Memory B cell (primary cell): ENCODE results near the gene MAPK11.
A peak's percentile ranks its signal among the peaks of the same experiment; 100 is the strongest.

Experiments used
- ATAC-seq: fragments of 150-1000 bp; cut with Tn5 transposase; 2 replicates; pipeline ENCODE4 v1.10.0; 2021; ENCODE audit warnings: low read depth, mild to moderate bottlenecking, moderate library complexity
- DNase-seq, 2 donors: peaks; one replicate each; pipeline ENCODE4 v3.0.0; 2022; ENCODE audit warnings: low spot score in 2 of 2
- H3K27ac Mint-ChIP-seq: one replicate; pipeline ENCODE4 v1.8.0; 2022; ENCODE audit warnings: mild to moderate bottlenecking, moderate library complexity, mixed read lengths
- H3K27me3 Mint-ChIP-seq: one replicate; pipeline ENCODE4 v1.8.0; 2022; ENCODE audit warnings: mixed read lengths
- H3K36me3 Mint-ChIP-seq: one replicate; pipeline ENCODE4 v1.8.0; 2022; ENCODE audit warnings: mild to moderate bottlenecking, mixed read lengths
- H3K4me1 Mint-ChIP-seq: one replicate; pipeline ENCODE4 v1.8.0; 2022; ENCODE audit warnings: mixed read lengths
- H3K4me3 Mint-ChIP-seq: one replicate; pipeline ENCODE4 v1.8.0; 2022; ENCODE audit warnings: mild to moderate bottlenecking, moderate library complexity, mixed read lengths
- H3K9me3 Mint-ChIP-seq: one replicate; pipeline ENCODE4 v1.8.0; 2022; ENCODE audit warnings: mixed read lengths

MAPK11 gene

DNA sequence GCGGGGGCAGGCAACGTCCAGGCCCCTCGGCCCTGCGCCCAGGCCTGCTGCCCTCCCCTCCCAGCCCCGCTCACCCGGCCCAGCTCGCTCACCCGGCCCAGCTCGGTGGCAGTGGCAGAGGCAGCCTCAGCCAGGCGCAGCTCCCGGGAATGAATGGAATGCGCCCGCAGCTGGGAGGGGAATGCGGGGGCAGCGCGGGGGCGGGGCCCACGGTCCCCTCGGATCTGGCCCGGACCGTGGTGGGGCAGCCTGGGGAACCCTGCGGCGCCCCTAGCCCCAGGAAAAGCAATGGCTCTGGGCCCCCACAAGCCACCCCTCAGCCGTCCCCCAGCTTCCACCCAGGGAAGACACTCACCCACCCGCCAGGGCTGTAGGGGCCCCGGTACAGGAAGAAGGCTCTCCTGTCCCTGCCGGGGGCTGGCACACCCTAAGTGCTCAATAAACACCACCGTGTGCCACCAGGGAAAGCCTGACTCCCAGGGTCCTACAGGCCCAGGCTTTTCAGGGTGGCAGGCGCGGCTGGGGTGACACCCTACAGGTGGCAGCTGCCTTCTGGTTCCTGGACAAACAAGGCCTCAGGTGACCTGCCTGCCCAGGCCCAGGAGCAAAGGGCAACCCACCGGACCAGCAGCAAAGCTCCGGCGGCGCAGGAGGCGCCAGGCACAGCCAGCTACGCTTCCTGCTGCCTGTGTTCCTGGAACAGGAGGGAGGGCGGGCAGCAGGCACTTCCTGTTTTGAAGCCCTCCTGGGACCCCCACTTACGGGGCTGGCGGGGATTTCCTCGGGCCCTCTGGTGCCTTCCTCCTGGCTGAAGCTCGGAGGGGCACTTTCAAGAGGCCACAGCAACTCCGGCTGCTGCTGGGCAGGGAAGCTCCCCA lies 23.5 kb upstream of the MAPK11 start:
- Mint-ChIP-seq H3K27ac (no peak overlapping the region), H3K4me3 (no peak overlapping the region), H3K27me3 (peaks cover 12% of the 10 kb centered on the region), H3K9me3 (no peaks in the 10 kb centered on the region), H3K36me3 (no peaks in the 10 kb centered on the region), H3K4me1 (peaks cover 24% of the 10 kb centered on the region)
- ATAC-seq (peak; percentile 30), DNase-seq (no peak)

DNA sequence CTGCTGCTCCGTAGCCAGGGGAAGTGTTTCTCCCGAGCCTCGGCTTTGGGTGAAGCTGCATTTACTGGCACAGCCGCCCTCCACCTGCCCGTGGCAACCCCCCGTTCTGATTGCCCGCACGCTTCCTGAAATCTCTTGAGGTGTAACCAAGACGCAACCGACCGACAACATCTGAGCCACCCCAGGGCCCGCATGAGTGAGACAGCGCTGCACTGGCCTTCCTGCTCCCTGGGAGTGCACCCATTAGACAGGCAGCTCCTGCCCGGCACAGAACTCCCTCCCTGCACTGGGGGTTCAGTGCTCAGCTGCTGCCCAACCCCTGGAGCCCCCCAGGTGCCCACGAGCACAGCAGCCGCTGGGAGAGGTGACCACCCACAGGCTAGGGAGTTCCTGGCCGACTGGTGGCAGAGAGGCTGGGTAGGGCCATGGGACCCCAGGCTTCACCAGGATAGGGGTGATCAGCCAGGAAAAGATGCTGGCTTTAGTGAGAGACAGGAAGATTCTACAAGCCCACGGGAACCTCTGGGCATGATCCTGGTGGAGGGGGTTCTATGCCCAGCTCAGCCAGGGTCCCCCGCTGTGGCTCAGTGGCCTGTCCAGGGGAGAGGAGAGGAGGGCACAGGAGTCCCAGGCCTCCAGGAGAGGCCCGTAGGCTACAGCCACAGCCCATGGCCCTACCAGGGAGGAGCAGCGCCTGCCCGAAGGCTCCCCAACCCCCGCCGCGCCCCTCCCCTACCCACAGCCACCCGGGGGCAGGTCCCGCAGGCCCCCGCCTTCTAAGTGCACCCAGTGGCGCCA lies 22.7 kb upstream of the MAPK11 start:
- Mint-ChIP-seq H3K4me3 (peak overlapping the region; percentile 59), H3K36me3 (no peaks in the 10 kb centered on the region), H3K4me1 (peaks cover 24% of the 10 kb centered on the region), H3K27ac (peak overlapping the region; percentile 35), H3K27me3 (peaks cover 12% of the 10 kb centered on the region), H3K9me3 (no peaks in the 10 kb centered on the region)
- ATAC-seq (peak; percentile 88), DNase-seq (peak in 1 of 2 donors; percentile 64)

DNA sequence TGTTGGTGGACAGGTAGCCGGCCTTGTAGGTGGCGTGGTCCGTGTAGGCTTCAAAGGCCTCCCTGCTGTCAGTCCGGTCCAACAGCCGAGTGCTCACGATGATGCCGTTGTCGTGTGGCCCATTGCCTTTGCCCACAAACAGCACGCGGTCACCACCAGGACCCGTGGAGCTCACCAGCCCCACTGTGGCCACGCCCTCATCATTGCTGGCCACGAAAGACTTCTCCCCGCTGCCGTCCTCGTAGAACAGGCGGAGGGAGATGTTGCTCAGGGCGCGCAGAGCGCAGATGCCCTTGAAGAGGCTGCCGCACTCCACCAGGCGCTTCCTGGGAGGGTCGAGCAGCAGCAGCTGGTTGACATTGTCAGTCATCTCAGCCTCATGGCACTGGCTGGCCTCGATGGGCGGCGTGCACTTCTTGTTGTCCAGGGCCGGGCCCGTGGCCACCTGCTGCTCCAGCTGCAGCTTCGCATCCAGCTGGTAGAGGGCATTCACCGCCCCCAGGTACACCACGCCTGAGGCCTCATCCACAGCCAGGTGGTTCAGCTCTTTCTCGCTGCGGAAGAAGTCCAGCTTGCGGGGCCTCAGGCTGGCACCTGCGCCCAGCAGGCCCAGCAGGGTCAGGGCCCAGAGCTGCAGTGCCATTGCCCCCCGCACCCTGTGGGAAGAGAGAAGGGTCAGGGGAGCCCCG lies 19.9 kb upstream of the MAPK11 start:
- Mint-ChIP-seq H3K9me3 (no peaks in the 10 kb centered on the region), H3K27me3 (peaks cover 9% of the 10 kb centered on the region), H3K4me3 (no peak overlapping the region), H3K4me1 (peaks cover 19% of the 10 kb centered on the region), H3K27ac (no peak overlapping the region), H3K36me3 (no peaks in the 10 kb centered on the region)
- DNase-seq (no peak), ATAC-seq (no peak)

DNA sequence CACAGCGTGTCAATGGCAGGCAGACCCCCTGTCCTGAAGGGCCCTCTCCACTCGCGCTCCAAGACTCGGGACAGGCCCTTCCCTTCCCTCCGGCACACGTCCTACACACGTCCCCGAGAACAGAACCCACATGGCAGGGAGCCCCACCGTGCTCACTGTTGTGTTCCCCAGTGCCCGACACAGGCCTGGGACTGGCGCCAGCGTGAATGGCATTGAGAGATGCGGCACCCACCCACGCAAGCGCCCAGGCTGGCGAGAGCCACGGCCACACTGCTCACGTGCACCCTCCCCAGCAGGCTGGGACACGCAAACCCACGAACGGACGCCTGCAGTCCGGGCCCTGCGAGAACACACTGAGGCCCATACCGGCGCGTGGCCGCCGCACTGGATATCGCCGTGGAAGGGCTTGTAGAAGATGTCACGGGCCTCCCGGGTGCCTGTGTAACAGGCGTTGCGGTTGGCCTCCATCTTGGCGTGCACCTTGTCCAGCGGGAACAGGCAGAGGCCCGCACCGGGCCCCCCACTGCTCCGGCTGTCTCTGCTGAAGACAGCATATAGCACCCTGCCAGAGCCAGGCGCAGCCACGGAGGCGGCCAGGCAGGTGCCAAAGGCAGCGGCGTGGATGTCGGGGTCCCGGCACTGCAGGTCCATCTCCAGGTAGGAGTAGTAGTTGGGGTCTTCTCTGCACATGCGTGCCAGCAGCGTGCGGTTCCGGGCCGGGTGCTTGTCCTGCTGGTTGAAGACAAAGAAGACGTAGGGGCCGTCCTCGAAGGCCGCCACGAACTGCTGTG lies 19.2 kb upstream of the MAPK11 start:
- ATAC-seq (no peak), DNase-seq (no peak)
- Mint-ChIP-seq H3K4me3 (no peak overlapping the region), H3K27me3 (peaks cover 9% of the 10 kb centered on the region), H3K4me1 (peaks cover 19% of the 10 kb centered on the region), H3K36me3 (no peaks in the 10 kb centered on the region), H3K27ac (no peak overlapping the region), H3K9me3 (no peaks in the 10 kb centered on the region)

DNA sequence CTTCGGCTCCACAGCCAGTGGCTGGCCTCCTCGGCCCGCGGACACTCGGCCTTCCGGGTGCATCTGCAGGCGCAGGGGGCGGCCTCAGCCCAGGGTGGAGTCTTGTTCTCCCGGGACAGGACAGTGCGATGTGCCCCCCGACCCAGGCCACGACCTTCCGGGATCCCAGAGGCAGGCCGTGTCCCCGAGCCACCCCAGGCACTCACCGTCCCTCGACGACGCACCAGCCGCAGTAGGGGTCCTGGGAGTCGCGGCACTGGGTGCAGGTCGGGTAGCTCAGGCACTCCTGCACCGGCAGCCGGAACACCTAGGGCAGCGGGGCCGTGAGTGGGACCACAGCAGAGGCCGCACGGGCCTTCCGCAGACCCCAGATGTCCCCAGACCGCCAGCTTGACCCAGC lies 17.6 kb upstream of the MAPK11 start:
- no peaks in the 10 kb centered on the region for H3K36me3 Mint-ChIP-seq
- peaks cover 9% of the 10 kb centered on the region for H3K27me3 Mint-ChIP-seq
- no peak overlapping the region for H3K27ac Mint-ChIP-seq
- peaks cover 15% of the 10 kb centered on the region for H3K4me1 Mint-ChIP-seq
- ATAC-seq (no peak), DNase-seq (no peak)
- no peak overlapping the region for H3K4me3 Mint-ChIP-seq
- no peaks in the 10 kb centered on the region for H3K9me3 Mint-ChIP-seq

DNA sequence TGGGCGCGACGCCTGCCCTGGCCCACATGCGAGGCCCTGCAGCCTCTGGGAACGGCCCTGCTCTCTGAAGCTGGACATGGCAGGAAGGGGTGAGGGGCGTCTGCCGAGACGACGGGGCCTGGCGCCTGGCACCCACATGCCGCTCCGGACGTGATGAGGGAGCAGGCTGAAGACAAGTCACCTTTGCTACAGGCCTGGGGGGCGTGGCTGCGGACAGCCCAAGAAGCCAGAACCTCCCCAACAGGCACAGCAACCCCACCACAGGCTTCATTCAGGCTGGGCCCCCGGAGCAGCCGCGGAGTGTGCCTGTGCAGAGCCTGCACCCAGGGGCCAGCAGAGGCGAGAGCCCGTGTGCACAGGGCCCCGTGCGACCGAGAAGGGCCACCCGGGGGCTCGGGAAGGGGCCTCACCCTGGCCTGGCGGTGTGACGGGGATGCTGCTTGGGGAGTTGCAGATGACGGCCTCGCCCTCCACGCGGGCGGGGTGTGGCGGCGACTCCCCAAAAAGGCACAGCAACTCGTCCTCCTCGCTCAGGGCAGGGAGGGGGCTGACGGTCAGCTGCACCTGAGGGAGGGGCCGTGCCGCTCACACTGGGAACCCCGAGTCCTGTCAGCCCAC lies 16.6 kb upstream of the MAPK11 start:
- Mint-ChIP-seq H3K4me3 (no peak overlapping the region), H3K4me1 (peaks cover 9% of the 10 kb centered on the region), H3K27ac (no peak overlapping the region), H3K27me3 (peaks cover 7% of the 10 kb centered on the region), H3K36me3 (no peaks in the 10 kb centered on the region), H3K9me3 (no peaks in the 10 kb centered on the region)
- ATAC-seq (no peak), DNase-seq (no peak)

DNA sequence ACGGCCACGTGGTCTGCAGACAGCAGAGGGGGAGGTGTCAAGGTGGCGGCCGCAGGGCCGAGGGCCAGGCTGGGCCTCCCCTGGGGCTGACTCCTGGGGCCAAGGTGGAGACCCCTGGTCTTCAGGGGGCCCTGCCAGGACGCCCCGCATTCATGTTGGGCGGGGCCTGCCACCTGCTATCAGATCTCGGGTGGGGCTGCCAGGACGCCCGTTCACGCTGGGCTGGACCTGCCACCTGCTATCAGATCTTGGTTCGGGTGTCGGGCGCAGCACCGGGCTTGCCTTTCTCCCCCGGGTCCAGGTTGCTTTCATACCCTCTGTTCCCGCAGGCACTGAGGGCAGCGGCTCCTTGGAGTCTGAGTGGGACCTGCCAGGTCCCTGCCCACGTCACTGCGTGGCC lies 16.1 kb upstream of the MAPK11 start:
- Mint-ChIP-seq H3K27me3 (peaks cover 3% of the 10 kb centered on the region), H3K27ac (no peak overlapping the region), H3K9me3 (no peaks in the 10 kb centered on the region), H3K36me3 (no peaks in the 10 kb centered on the region), H3K4me1 (peaks cover 3% of the 10 kb centered on the region), H3K4me3 (no peak overlapping the region)
- no peak for ATAC-seq
- no peak for DNase-seq

DNA sequence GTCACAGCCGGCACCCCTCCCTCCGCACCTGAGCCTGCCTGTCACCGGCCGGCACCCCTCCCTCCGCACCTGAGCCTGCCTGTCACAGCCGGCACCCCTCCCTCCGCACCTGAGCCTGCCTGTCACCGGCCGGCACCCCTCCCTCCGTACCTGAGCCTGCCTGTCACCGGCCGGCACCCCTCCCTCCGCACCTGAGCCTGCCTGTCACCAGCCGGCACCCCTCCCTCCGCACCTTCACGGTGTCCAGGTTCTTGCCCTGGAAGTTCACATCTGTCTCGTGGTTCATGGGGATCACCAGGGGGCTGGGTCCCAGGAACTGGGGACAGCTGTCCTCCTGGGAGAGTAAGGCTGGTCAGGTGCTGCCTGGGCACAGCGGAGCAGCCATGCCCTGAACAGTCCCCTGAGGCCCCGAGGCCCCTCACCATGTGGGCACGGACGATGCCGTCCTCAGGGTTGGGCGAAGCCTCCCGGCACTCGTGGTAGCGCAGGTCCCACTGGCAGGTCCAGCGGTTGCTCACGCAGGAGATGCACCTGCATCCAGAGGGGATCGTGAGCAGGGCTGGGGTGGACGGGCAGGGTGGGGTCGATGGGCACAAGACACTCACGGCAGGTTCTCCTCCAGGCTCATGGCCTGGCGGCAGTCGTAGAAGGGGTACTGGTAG lies 15.5 kb upstream of the MAPK11 start:
- DNase-seq, result no peak
- Mint-ChIP-seq H3K9me3 (no peaks in the 10 kb centered on the region), H3K36me3 (no peaks in the 10 kb centered on the region), H3K4me1 (no peaks in the 10 kb centered on the region), H3K4me3 (no peak overlapping the region), H3K27ac (no peak overlapping the region), H3K27me3 (peaks cover 3% of the 10 kb centered on the region)
- no peak for ATAC-seq

DNA sequence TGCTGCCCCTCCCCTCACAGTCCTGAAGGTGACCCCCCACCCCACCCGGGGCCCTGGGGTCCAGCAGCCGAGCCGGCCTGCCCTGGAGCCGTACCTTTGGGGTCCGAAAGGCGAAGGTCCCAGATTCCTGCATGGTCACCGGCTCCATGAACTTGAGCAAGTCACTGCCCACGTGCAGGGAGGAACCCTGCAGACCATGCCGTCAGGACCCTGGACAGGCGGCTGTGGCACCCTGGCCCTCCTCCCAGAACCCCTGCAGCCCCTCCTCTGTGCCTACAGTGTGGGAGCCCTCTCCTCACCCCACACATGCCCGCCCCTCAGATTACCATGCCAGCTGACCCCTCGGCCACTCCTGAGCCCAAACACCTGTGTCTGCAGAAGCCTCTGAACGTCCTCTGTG lies 14.3 kb upstream of the MAPK11 start:
- ATAC-seq (no peak), DNase-seq (no peak)
- no peaks in the 10 kb centered on the region for H3K4me1 Mint-ChIP-seq
- no peaks in the 10 kb centered on the region for H3K9me3 Mint-ChIP-seq
- H3K36me3 Mint-ChIP-seq, result no peaks in the 10 kb centered on the region
- H3K27me3 Mint-ChIP-seq, result peaks cover 2% of the 10 kb centered on the region
- no peak overlapping the region for H3K27ac Mint-ChIP-seq
- no peak overlapping the region for H3K4me3 Mint-ChIP-seq

- Mint-ChIP-seq H3K36me3 (no peaks in the 10 kb centered on the region), H3K4me3 (no peak overlapping the region), H3K4me1 (no peaks in the 10 kb centered on the region), H3K27ac (no peak overlapping the region), H3K9me3 (no peaks in the 10 kb centered on the region), H3K27me3 (peaks cover 2% of the 10 kb centered on the region)
- DNase-seq (no peak), ATAC-seq (no peak)
Measured at GRCh38 chr22:50283821-50284220, 13.6 kb upstream of the MAPK11 start.

- DNase-seq (no peak), ATAC-seq (peak; percentile 46)
- H3K4me1 Mint-ChIP-seq, result no peaks in the 10 kb centered on the region
- H3K27ac Mint-ChIP-seq, result no peak overlapping the region
- H3K4me3 Mint-ChIP-seq, result no peak overlapping the region
- H3K36me3 Mint-ChIP-seq, result no peaks in the 10 kb centered on the region
- no peaks in the 10 kb centered on the region for H3K9me3 Mint-ChIP-seq
- peaks cover 2% of the 10 kb centered on the region for H3K27me3 Mint-ChIP-seq
Measured at GRCh38 chr22:50282361-50283155, 12.4 kb upstream of the MAPK11 start.

DNA sequence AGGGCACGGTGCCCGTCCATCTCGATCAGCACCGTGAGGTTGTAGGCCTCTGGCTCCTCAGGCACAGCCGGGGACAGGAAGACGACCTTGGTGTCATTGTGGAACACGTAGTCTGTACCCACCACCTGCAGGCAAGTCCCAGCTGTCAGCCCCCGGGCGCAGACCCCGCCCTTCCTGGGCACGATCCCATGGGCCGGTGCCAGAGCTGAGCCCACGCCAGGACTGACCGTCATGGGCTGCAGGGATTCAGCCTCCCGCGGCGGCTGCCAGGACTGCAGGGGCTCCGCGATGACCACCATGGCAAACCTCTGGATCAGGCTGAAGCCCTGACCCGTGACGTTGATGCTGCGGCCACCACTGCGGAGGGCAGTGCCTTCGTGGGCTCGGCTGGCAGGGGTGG lies 11.8 kb upstream of the MAPK11 start:
- peaks cover 2% of the 10 kb centered on the region for H3K27me3 Mint-ChIP-seq
- ATAC-seq, result no peak
- H3K9me3 Mint-ChIP-seq, result no peaks in the 10 kb centered on the region
- H3K27ac Mint-ChIP-seq, result no peak overlapping the region
- no peak for DNase-seq
- H3K4me3 Mint-ChIP-seq, result no peak overlapping the region
- no peaks in the 10 kb centered on the region for H3K4me1 Mint-ChIP-seq
- H3K36me3 Mint-ChIP-seq, result no peaks in the 10 kb centered on the region
